ENCODE measurements around the gene COL4A5.

GRCh38 chrX:108415891-108416290 is 23.7 kb upstream of the COL4A5 start:
- TF ChIP-seq POLR2A (IDR thresholded peaks at IDR 0.05) (no peak), CTCF (IDR thresholded peaks at IDR 0.05) (no peak)
